H9 (cell line): ENCODE results near the gene KIF26A. TPM values are rescaled to one million over a fixed set of nuclear protein-coding genes. Genes with fewer than 3 reads are reported as not detected.

ENCODE experiments used
- DNase-seq: peaks from one replicate; pipeline ENCODE4 v3.0.0-alpha.2; 2017
- H2AFZ ChIP-seq: one replicate; pipeline ENCODE4 v1.6.1; 2013; ENCODE audit warnings: mild to moderate bottlenecking, low read length, control low read depth, moderate library complexity
- H2AK5ac ChIP-seq: 2 replicates; pipeline ENCODE4 v1.6.1; 2013; ENCODE audit warnings: low read length, control low read depth, mixed read lengths; ENCODE audit not compliant: insufficient read length
- H2BK120ac ChIP-seq: one replicate; pipeline ENCODE4 v1.6.1; 2013; ENCODE audit warnings: low read depth, mild to moderate bottlenecking, low read length, control low read depth, inconsistent platforms; ENCODE audit not compliant: poor library complexity, severe bottlenecking
- H2BK12ac ChIP-seq: 2 replicates; pipeline ENCODE4 v1.6.1; 2013; ENCODE audit warnings: low read length, control low read depth, mixed read lengths, low read depth; ENCODE audit not compliant: insufficient read length
- H2BK15ac ChIP-seq: 2 replicates; pipeline ENCODE4 v1.6.1; 2013; ENCODE audit warnings: low read depth, low read length, control low read depth
- H2BK20ac ChIP-seq: one replicate; pipeline ENCODE4 v1.6.1; 2013; ENCODE audit warnings: low read depth, mild to moderate bottlenecking, low read length, control low read depth, inconsistent platforms; ENCODE audit not compliant: poor library complexity, severe bottlenecking
- H2BK5ac ChIP-seq: 2 replicates; pipeline ENCODE4 v1.6.1; 2013; ENCODE audit warnings: low read length, control low read depth, mixed read lengths; ENCODE audit not compliant: insufficient read length
- H3K14ac ChIP-seq: 2 replicates; pipeline ENCODE4 v1.6.1; 2013; ENCODE audit warnings: low read length, control low read depth; ENCODE audit not compliant: insufficient read depth
- H3K18ac ChIP-seq: 2 replicates; pipeline ENCODE4 v1.6.1; 2013; ENCODE audit warnings: low read depth, mild to moderate bottlenecking, mixed read lengths, low read length, control low read depth; ENCODE audit not compliant: insufficient read length
- H3K23ac ChIP-seq: 2 replicates; pipeline ENCODE4 v1.6.1; 2013; ENCODE audit warnings: low read length, control low read depth, mixed read lengths, low read depth; ENCODE audit not compliant: insufficient read length
- H3K23me2 ChIP-seq: 2 replicates; pipeline ENCODE4 v1.6.1; 2013; ENCODE audit warnings: low read depth, mild to moderate bottlenecking, mixed read lengths, low read length, control low read depth; ENCODE audit not compliant: insufficient read length, poor library complexity, severe bottlenecking
- H3K27ac ChIP-seq: 2 replicates; pipeline ENCODE4 v1.5.1; 2013; ENCODE audit warnings: low read length, control low read depth, mixed read lengths, low read depth; ENCODE audit not compliant: insufficient read length
- H3K27me3 ChIP-seq: 2 replicates; pipeline ENCODE4 v1.6.1; 2013; ENCODE audit warnings: low read length, control low read depth, inconsistent platforms; ENCODE audit not compliant: insufficient read depth
- H3K4ac ChIP-seq: 2 replicates; pipeline ENCODE4 v1.6.1; 2013; ENCODE audit warnings: low read depth, mild to moderate bottlenecking, control low read depth, inconsistent platforms, low read length, moderate library complexity
- H3K4me1 ChIP-seq: 2 replicates; pipeline ENCODE4 v1.6.1; 2013; ENCODE audit warnings: low read length, control low read depth, inconsistent platforms; ENCODE audit not compliant: insufficient read depth
- H3K4me2 ChIP-seq: 2 replicates; pipeline ENCODE4 v1.6.1; 2013; ENCODE audit warnings: low read length, control low read depth, mixed read lengths; ENCODE audit not compliant: insufficient read length, insufficient read depth
- H3K56ac ChIP-seq: 2 replicates; pipeline ENCODE4 v1.6.1; 2013; ENCODE audit warnings: low read depth, mild to moderate bottlenecking, mixed read lengths, low read length, control low read depth; ENCODE audit not compliant: insufficient read length
- H3K79me1 ChIP-seq: 2 replicates; pipeline ENCODE4 v1.6.1; 2013; ENCODE audit warnings: low read depth, mild to moderate bottlenecking, moderate library complexity, low read length, control low read depth, inconsistent platforms; ENCODE audit not compliant: insufficient read depth, poor library complexity, severe bottlenecking
- H3K79me2 ChIP-seq: 2 replicates; pipeline ENCODE4 v1.6.1; 2013; ENCODE audit warnings: low read length, control low read depth, inconsistent platforms; ENCODE audit not compliant: insufficient read depth
- H3K9ac ChIP-seq: 2 replicates; pipeline ENCODE4 v1.6.1; 2013; ENCODE audit warnings: low read length, control low read depth, mixed read lengths; ENCODE audit not compliant: insufficient read length; ENCODE audit errors: extremely low read depth
- H3K9me3 ChIP-seq: one replicate; pipeline ENCODE4 v1.6.1; 2013; ENCODE audit warnings: low read depth, low read length, inconsistent platforms; ENCODE audit not compliant: control insufficient read depth
- H3T11ph ChIP-seq: one replicate; pipeline ENCODE4 v1.6.1; 2013; ENCODE audit warnings: mild to moderate bottlenecking, low read length, control low read depth, inconsistent platforms
- H4K20me1 ChIP-seq: one replicate; pipeline ENCODE4 v1.6.1; 2013; ENCODE audit not compliant: control insufficient read depth, insufficient read length, insufficient read depth
- H4K5ac ChIP-seq: 2 replicates; pipeline ENCODE4 v1.6.1; 2013; ENCODE audit warnings: low read depth, mild to moderate bottlenecking, mixed read lengths, low read length, control low read depth; ENCODE audit not compliant: insufficient read length
- H4K8ac ChIP-seq: replicated peaks from 2 replicates; pipeline ENCODE4 v1.6.1; 2013; ENCODE audit warnings: low read length, control low read depth, mixed read lengths, low read depth; ENCODE audit not compliant: insufficient read length
- H4K91ac ChIP-seq: 2 replicates; pipeline ENCODE4 v1.6.1; 2013; ENCODE audit warnings: low read depth, mild to moderate bottlenecking, moderate library complexity, mixed read lengths, low read length, control low read depth; ENCODE audit not compliant: insufficient read length
- H3K27ac Mint-ChIP-seq, 3 experiments: 2 replicates in 2 of 3; 3 replicates in 1 of 3; pipeline ENCODE4 v1.8.0; 2020 to 2021; ENCODE audit warnings: mixed read lengths in 3 of 3, mild to moderate bottlenecking in 1 of 3, moderate library complexity in 1 of 3
- H3K27me3 Mint-ChIP-seq: 2 replicates; pipeline ENCODE4 v1.8.0; 2021; ENCODE audit warnings: low read depth, mild to moderate bottlenecking, moderate library complexity, mixed read lengths
- H3K36me3 Mint-ChIP-seq, 3 experiments: 2 replicates in 2 of 3; 3 replicates in 1 of 3; pipeline ENCODE4 v1.8.0; 2020 to 2021; ENCODE audit warnings: low read depth in 3 of 3, mixed read lengths in 3 of 3; ENCODE audit not compliant: insufficient read depth in 1 of 3
- H3K4me1 Mint-ChIP-seq, 2 experiments: 2 replicates each; pipeline ENCODE4 v1.8.0; 2020; ENCODE audit warnings: mixed read lengths in 2 of 2
- H3K4me3 Mint-ChIP-seq, 2 experiments: 2 replicates in 1 of 2; 3 replicates in 1 of 2; pipeline ENCODE4 v1.8.0; 2020 to 2021; ENCODE audit warnings: mild to moderate bottlenecking in 2 of 2, mixed read lengths in 2 of 2, moderate library complexity in 1 of 2
- H3K9me3 Mint-ChIP-seq, 2 experiments: 2 replicates in 1 of 2; 3 replicates in 1 of 2; pipeline ENCODE4 v1.8.0; 2020; ENCODE audit warnings: mild to moderate bottlenecking in 2 of 2, mixed read lengths in 2 of 2, moderate library complexity in 1 of 2
- CTCF ChIP-seq: fragments of 200-600 bp; sonication (generic); conservative IDR thresholded peaks from 3 replicates; pipeline ENCODE4 v1.8.0; 2021; ENCODE audit warnings: antibody characterized with exemption, mild to moderate bottlenecking
- WGBS: extraction: QIAGEN DNeasy Blood & Tissue Kit; methylation state at CpG from one replicate; pipeline ENCODE4 v1.1.7; 2013; ENCODE audit warnings: missing lambda C conversion rate, low lambda C conversion rate, mixed read lengths; ENCODE audit not compliant: insufficient read length; ENCODE audit errors: extremely low coverage; 5-methylcytosine and 5-hydroxymethylcytosine counted together
- total RNA-seq: library from RNA; stranded (reverse); gene quantifications from 2 replicates; pipeline ENCODE4 v1.2.1, GENCODE V29; 2021

Gene KIF26A
- total RNA-seq, 1 experiment from 2014 or later, result 44.2 TPM

DNA sequence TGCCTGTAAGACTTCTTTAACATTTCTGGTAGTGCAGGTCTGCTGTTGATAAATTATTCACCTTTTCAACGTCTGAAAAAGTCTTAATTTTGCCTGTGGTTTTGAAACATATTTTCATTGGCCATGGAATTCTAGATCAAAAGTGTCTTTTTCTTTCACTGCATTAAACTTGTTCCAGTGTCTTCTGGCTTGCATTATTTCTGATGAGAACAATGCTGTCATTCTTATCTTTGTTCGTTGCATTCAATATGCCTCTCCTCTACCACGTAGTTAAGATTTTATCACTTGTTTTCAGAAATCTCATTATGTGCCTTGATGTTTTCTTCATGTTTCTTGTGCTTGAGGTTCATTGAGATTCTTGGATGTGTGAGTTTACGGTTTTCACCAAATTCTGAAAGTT lies 13.4 kb upstream of the KIF26A start:
- H2BK5ac ChIP-seq, result no peak overlapping the region
- H2AFZ ChIP-seq, result no peak overlapping the region
- no peaks in the 10 kb centered on the region for H3K9me3 ChIP-seq
- Mint-ChIP-seq H3K27me3 (peaks cover 41% of the 10 kb centered on the region), H3K4me1 (peaks cover 3 to 5% of the 10 kb centered on the region in 2 experiments; a peak in 3 of 4 replicates), H3K27ac (no peak overlapping the region), H3K36me3 (peaks cover 5 to 18% (median 7%) of the 10 kb centered on the region in 3 experiments; a peak in 5 of 7 replicates), H3K9me3 (peaks cover 40 to 48% of the 10 kb centered on the region in 2 experiments), H3K4me3 (no peak overlapping the region)
- no peak for DNase-seq
- WGBS, result no CpG with 5 or more reads among the region's 4 CpGs
- no peak overlapping the region for H2BK15ac ChIP-seq
- H4K20me1 ChIP-seq, result no peaks in the 10 kb centered on the region
- H3K4ac ChIP-seq, result no peak overlapping the region
- H3K14ac ChIP-seq, result no peak overlapping the region
- H3K56ac ChIP-seq, result no peak overlapping the region
- no peak overlapping the region for H4K8ac ChIP-seq
- no peak overlapping the region for H3K27ac ChIP-seq
- H3K23ac ChIP-seq, result no peak overlapping the region
- H2BK120ac ChIP-seq, result no peak overlapping the region
- H2BK20ac ChIP-seq, result no peak overlapping the region
- no peak for TF ChIP-seq CTCF
- H3K4me1 ChIP-seq, result no peaks in the 10 kb centered on the region
- H4K5ac ChIP-seq, result no peak overlapping the region
- H3K23me2 ChIP-seq, result no peaks in the 10 kb centered on the region
- H4K91ac ChIP-seq, result no peak overlapping the region
- H3K4me2 ChIP-seq, result no peak overlapping the region
- no peak overlapping the region for H3K18ac ChIP-seq
- no peak overlapping the region for H3T11ph ChIP-seq
- H3K79me1 ChIP-seq, result no peaks in the 10 kb centered on the region
- no peaks in the 10 kb centered on the region for H3K27me3 ChIP-seq
- no peak overlapping the region for H2AK5ac ChIP-seq
- no peaks in the 10 kb centered on the region for H3K79me2 ChIP-seq
- H3K9ac ChIP-seq, result no peak overlapping the region
- H2BK12ac ChIP-seq, result no peak overlapping the region
